Vagina (tissue), 2 donors: ENCODE measurements around the gene SPAG16.

Source experiments
- CTCF ChIP-seq, 3 experiments: fragments of 450-650 bp in 2 of 3; fragments of 200-600 bp in 1 of 3; sonication (generic) in 1 of 3; IDR thresholded peaks; one replicate each; pipeline ENCODE4 v1.5.1; 2017 to 2019; ENCODE audit warnings: antibody characterized with exemption in 3 of 3, mild to moderate bottlenecking in 2 of 3, moderate library complexity in 2 of 3
- POLR2A ChIP-seq, 2 donors: fragments of 450-650 bp; IDR thresholded peaks; one replicate each; pipeline ENCODE4 v1.6.1; 2017; ENCODE audit warnings: antibody characterized with exemption in 2 of 2, mild to moderate bottlenecking in 2 of 2, moderate library complexity in 2 of 2

- TF ChIP-seq POLR2A (IDR thresholded peaks at IDR 0.05), result no peak
- no peak for TF ChIP-seq CTCF (IDR thresholded peaks at IDR 0.05)
Measured at GRCh38 chr2:213234641-213235040, 49.6 kb upstream of the SPAG16 start.
